ENCODE results near the gene PSEN2. TPM values are rescaled to one million over a fixed set of nuclear protein-coding genes. Genes with fewer than 3 reads are reported as not detected.
"Not testable (repeated sequence)": the region's sequence is repeated elsewhere in the genome, so short reads cannot be mapped to it uniquely, and the experiment has no call there.

PSEN2 gene
- total RNA-seq (ENCODE audit: insufficient read depth, low replicate concordance): 18.1 TPM

- DNase-seq (ENCODE audit: low spot score): peak; percentile 49
Measured at GRCh38 chr1:226870401-226871279, at the start of gene PSEN2. Gene PSEN2, plus strand, starts transcription at chr1:226870616. Its CDS starts 11,292 bp downstream, at chr1:226881908.

GRCh38 chr1:226820941-226821718 lies 49.3 kb upstream of the PSEN2 start:
- peak; percentile 99 for DNase-seq (ENCODE audit: low spot score)

- DNase-seq (ENCODE audit: low spot score): no peak
Measured at GRCh38 chr1:226821719-226822085, 48.7 kb upstream of the PSEN2 start.

- no peak for DNase-seq (ENCODE audit: low spot score)
Measured at GRCh38 chr1:226823643-226824042, 46.8 kb upstream of the PSEN2 start.

GRCh38 chr1:226825037-226825745 lies 45.2 kb upstream of the PSEN2 start:
- DNase-seq (ENCODE audit: low spot score): no peak

GRCh38 chr1:226825746-226826100 lies 44.7 kb upstream of the PSEN2 start:
- no peak for DNase-seq (ENCODE audit: low spot score)

GRCh38 chr1:226826479-226827261 lies 43.7 kb upstream of the PSEN2 start:
- peak; percentile 51 for DNase-seq (ENCODE audit: low spot score)

- DNase-seq (ENCODE audit: low spot score): peak; percentile 95
Measured at GRCh38 chr1:226827458-226827857, 43.0 kb upstream of the PSEN2 start.

- DNase-seq (ENCODE audit: low spot score): peak; percentile 97
Measured at GRCh38 chr1:226827968-226828513, 42.4 kb upstream of the PSEN2 start.

GRCh38 chr1:226829105-226829504 lies 41.3 kb upstream of the PSEN2 start:
- no peak for DNase-seq (ENCODE audit: low spot score)

- no peak for DNase-seq (ENCODE audit: low spot score)
Measured at GRCh38 chr1:226831953-226832352, 38.5 kb upstream of the PSEN2 start.

- DNase-seq (ENCODE audit: low spot score): no peak
Measured at GRCh38 chr1:226832613-226833012, 37.8 kb upstream of the PSEN2 start.

- not testable (repeated sequence) for DNase-seq (ENCODE audit: low spot score)
Measured at GRCh38 chr1:226834179-226834578, 36.2 kb upstream of the PSEN2 start.

GRCh38 chr1:226835396-226835795 lies 35.0 kb upstream of the PSEN2 start:
- DNase-seq (ENCODE audit: low spot score): not testable (repeated sequence)

GRCh38 chr1:226837966-226838365 lies 32.5 kb upstream of the PSEN2 start:
- DNase-seq (ENCODE audit: low spot score): not testable (repeated sequence)

GRCh38 chr1:226838456-226838855 lies 32.0 kb upstream of the PSEN2 start:
- no peak for DNase-seq (ENCODE audit: low spot score)

- no peak for DNase-seq (ENCODE audit: low spot score)
Measured at GRCh38 chr1:226845624-226846023, 24.8 kb upstream of the PSEN2 start.

- DNase-seq (ENCODE audit: low spot score): no peak
Measured at GRCh38 chr1:226846786-226847185, 23.6 kb upstream of the PSEN2 start.

- DNase-seq (ENCODE audit: low spot score): not testable (repeated sequence)
Measured at GRCh38 chr1:226854548-226854947, 15.9 kb upstream of the PSEN2 start.

- DNase-seq (ENCODE audit: low spot score): peak; percentile 12
Measured at GRCh38 chr1:226862890-226863289, 7.5 kb upstream of the PSEN2 start.

GRCh38 chr1:226863446-226863845 lies 7.0 kb upstream of the PSEN2 start:
- no peak for DNase-seq (ENCODE audit: low spot score)

Measured in umbilical cord (tissue), 2 donors.